GM23338 (cell line): Measurements from ENCODE around the gene ZNF93. TPM values are rescaled to one million over a fixed set of nuclear protein-coding genes. Genes with fewer than 3 reads are reported as not detected.
"Not testable (repeated sequence)": the region's sequence is repeated elsewhere in the genome, so short reads cannot be mapped to it uniquely, and the experiment has no call there.

Experiments used
- ATAC-seq: fragments of 200-7000 bp; cut with Tn5 transposase; 3 replicates; pipeline ENCODE4 v1.9.1; 2020
- DNase-seq: peaks from one replicate; pipeline ENCODE4 v3.0.0-alpha.2; 2015; ENCODE audit warnings: low spot score
- H2AFZ ChIP-seq: fragments of 200-600 bp; sonication (generic); 2 replicates; pipeline ENCODE4 v1.8.0; 2016; ENCODE audit warnings: antibody characterized with exemption, mild to moderate bottlenecking, moderate library complexity
- H3F3A ChIP-seq: fragments of 200-600 bp; sonication (generic); replicated peaks from 2 replicates; pipeline ENCODE4 v1.8.0; 2017; ENCODE audit warnings: antibody characterized with exemption, mixed run types, low read depth
- H3K27ac ChIP-seq: fragments of 200-600 bp; sonication (generic); 2 replicates; pipeline ENCODE4 v1.6.1; 2016; ENCODE audit warnings: low read depth
- H3K27me3 ChIP-seq: fragments of 200-600 bp; sonication (generic); 2 replicates; pipeline ENCODE4 v1.8.0; 2016; ENCODE audit warnings: mild to moderate bottlenecking, mixed run types, moderate library complexity; ENCODE audit not compliant: insufficient read depth
- H3K36me3 ChIP-seq: fragments of 200-600 bp; sonication (generic); 2 replicates; pipeline ENCODE4 v1.8.0; 2016; ENCODE audit warnings: mild to moderate bottlenecking; ENCODE audit not compliant: insufficient read depth
- H3K4me1 ChIP-seq: fragments of 200-600 bp; sonication (generic); 2 replicates; pipeline ENCODE4 v1.8.0; 2016; ENCODE audit warnings: mild to moderate bottlenecking, moderate library complexity; ENCODE audit not compliant: insufficient read depth
- H3K4me2 ChIP-seq: fragments of 200-600 bp; sonication (generic); 2 replicates; pipeline ENCODE4 v1.7.1; 2017; ENCODE audit warnings: mixed run types
- H3K4me3 ChIP-seq: fragments of 200-600 bp; sonication (generic); 2 replicates; pipeline ENCODE4 v1.6.1; 2016; ENCODE audit warnings: mixed run types
- H3K79me2 ChIP-seq: fragments of 200-600 bp; sonication (generic); replicated peaks from 2 replicates; pipeline ENCODE4 v1.8.0; 2017; ENCODE audit warnings: mild to moderate bottlenecking; ENCODE audit not compliant: insufficient read depth
- H3K9me2 ChIP-seq: fragments of 200-600 bp; sonication (generic); 2 replicates; pipeline ENCODE4 v1.8.0; 2017; ENCODE audit not compliant: insufficient read depth
- H4K20me1 ChIP-seq: fragments of 200-600 bp; sonication (generic); replicated peaks from 2 replicates; pipeline ENCODE4 v1.8.0; 2017; ENCODE audit warnings: mild to moderate bottlenecking; ENCODE audit not compliant: insufficient read depth
- H3K27ac Mint-ChIP-seq: 2 replicates; pipeline ENCODE4 v1.8.0; 2020; ENCODE audit warnings: inconsistent platforms, mild to moderate bottlenecking, moderate library complexity, mixed read lengths
- H3K27me3 Mint-ChIP-seq: 3 replicates; pipeline ENCODE4 v1.8.0; 2022; ENCODE audit warnings: low read depth, mild to moderate bottlenecking, moderate library complexity, mixed read lengths, inconsistent platforms; ENCODE audit not compliant: insufficient read depth, poor library complexity
- H3K36me3 Mint-ChIP-seq: 3 replicates; pipeline ENCODE4 v1.8.0; 2021; ENCODE audit warnings: low read depth, mild to moderate bottlenecking, inconsistent platforms, moderate library complexity, mixed read lengths
- H3K4me1 Mint-ChIP-seq: 3 replicates; pipeline ENCODE4 v1.8.0; 2020; ENCODE audit warnings: mild to moderate bottlenecking, inconsistent platforms, mixed read lengths
- H3K4me3 Mint-ChIP-seq: 3 replicates; pipeline ENCODE4 v1.8.0; 2021; ENCODE audit warnings: moderate library complexity, mild to moderate bottlenecking, inconsistent platforms, mixed read lengths
- H3K9me3 Mint-ChIP-seq: 3 replicates; pipeline ENCODE4 v1.8.0; 2020; ENCODE audit warnings: moderate library complexity, mild to moderate bottlenecking, inconsistent platforms, mixed read lengths
- CREB1 ChIP-seq: fragments of 250-450 bp; sonication (Bioruptor Pico); IDR thresholded peaks from 2 replicates; pipeline ENCODE4 v1.5.0; 2020; ENCODE audit warnings: low read depth, mild to moderate bottlenecking, moderate library complexity
- EZH2phosphoT487 ChIP-seq: fragments of 200-600 bp; sonication (generic); IDR thresholded peaks from one replicate; pipeline ENCODE4 v1.8.1; 2018; ENCODE audit warnings: antibody characterized with exemption; ENCODE audit not compliant: unreplicated experiment
- JUNB ChIP-seq: IDR thresholded peaks from one replicate; pipeline ENCODE4 v1.6.1; 2016; ENCODE audit warnings: antibody characterized with exemption; ENCODE audit not compliant: unreplicated experiment
- ZNF114 ChIP-seq: fragments of 250-450 bp; sonication (Bioruptor Pico); IDR thresholded peaks from 2 replicates; pipeline ENCODE4 v1.5.0; 2020; ENCODE audit warnings: mild to moderate bottlenecking, moderate library complexity
- polyA plus RNA-seq: library from polyadenylated mRNA; unstranded; fragments of >200 nt; fragmentation: Nextera tagmentation; extraction: Ambion mirVana; gene quantifications from 2 replicates; pipeline ENCODE4 v1.2.1, GENCODE V29; 2016
- total RNA-seq: library from RNA; depleted of rRNA; stranded (reverse); fragments of >200 nt; shearing (Covaris generic); gene quantifications from 2 replicates; pipeline ENCODE4 v1.2.3, GENCODE V29; 2014
- TF ChIP-seq, protein P1 (sequence below): IDR thresholded peaks from 2 replicates; pipeline ENCODE4 v1.6.1; 2016; ENCODE audit warnings: antibody characterized with exemption

ZNF93 gene
- total and polyA plus RNA-seq, 2 experiments from 2014 or later = 48.6 to 122 TPM

GRCh38 chr19:19907551-19907950, 6.8 kb downstream of the ZNF93 start:
- H3K9me3 Mint-ChIP-seq, H3K27ac ChIP-seq, DNase-seq, H3F3A ChIP-seq, H3K4me2 ChIP-seq, H3K4me3 Mint-ChIP-seq, H3K4me3 ChIP-seq, H3K9me2 ChIP-seq, H3K36me3 ChIP-seq, H3K27ac Mint-ChIP-seq, H3K27me3 ChIP-seq, H2AFZ ChIP-seq, ATAC-seq: not testable (repeated sequence)
- Histone ChIP-seq H3K79me2 (peaks cover 100% of the 10 kb centered on the region), H4K20me1 (peaks cover 95% of the 10 kb centered on the region), H3K4me1 (peaks cover 57% of the 10 kb centered on the region)
- Mint-ChIP-seq H3K36me3 (peaks cover 52% of the 10 kb centered on the region), H3K4me1 (peaks cover 61% of the 10 kb centered on the region), H3K27me3 (peaks cover 16% of the 10 kb centered on the region)

DNA sequence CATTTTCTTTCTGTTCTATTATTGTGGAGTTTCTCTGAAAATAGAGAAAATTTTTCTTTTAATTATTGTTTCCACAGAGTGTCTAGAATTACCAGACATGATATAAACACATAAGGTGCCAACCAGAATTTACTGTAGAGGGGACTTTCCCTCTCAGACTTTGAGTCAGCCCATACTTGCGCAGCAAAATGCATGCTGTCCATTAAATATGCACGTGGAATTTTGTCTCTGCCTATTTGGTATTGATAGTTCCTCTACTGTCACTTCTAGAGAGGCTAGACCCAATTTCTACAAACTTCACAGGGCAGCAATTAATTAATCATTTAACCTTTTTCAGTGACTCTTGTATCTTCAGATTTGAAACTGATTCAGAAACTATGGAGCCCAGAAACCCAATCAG, 8.9 kb downstream of the ZNF93 start:
- DNase-seq (no peak), ATAC-seq (no peak)
- H3K9me3 Mint-ChIP-seq = no peaks in the 10 kb centered on the region; the same call in 2 of the 3 replicates
- H3K4me2 ChIP-seq = no peak overlapping the region
- H3K27me3 ChIP-seq = no peaks in the 10 kb centered on the region
- 0 out of 2 replicates have a peak, but pooled peaks cover 3% of the 10 kb centered on the region for H3F3A ChIP-seq
- H3K4me3 Mint-ChIP-seq = no peak overlapping the region
- H3K4me1 ChIP-seq = peaks cover 40% of the 10 kb centered on the region
- TF ChIP-seq JUNB (no peak), EZH2phosphoT487 (no peak), ZNF114 (CRISPR knock-in tag) (no peak)
- TF ChIP-seq, protein P1, sequence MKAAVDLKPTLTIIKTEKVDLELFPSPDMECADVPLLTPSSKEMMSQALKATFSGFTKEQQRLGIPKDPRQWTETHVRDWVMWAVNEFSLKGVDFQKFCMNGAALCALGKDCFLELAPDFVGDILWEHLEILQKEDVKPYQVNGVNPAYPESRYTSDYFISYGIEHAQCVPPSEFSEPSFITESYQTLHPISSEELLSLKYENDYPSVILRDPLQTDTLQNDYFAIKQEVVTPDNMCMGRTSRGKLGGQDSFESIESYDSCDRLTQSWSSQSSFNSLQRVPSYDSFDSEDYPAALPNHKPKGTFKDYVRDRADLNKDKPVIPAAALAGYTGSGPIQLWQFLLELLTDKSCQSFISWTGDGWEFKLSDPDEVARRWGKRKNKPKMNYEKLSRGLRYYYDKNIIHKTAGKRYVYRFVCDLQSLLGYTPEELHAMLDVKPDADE = no peak
- no peak overlapping the region for H3K27ac ChIP-seq
- peaks cover 100% of the 10 kb centered on the region for H3K79me2 ChIP-seq
- H3K4me1 Mint-ChIP-seq = peaks cover 45% of the 10 kb centered on the region
- H3K36me3 Mint-ChIP-seq = peaks cover 46% of the 10 kb centered on the region
- no peaks in the 10 kb centered on the region for H3K9me2 ChIP-seq
- peaks cover 98% of the 10 kb centered on the region for H4K20me1 ChIP-seq
- H3K27ac Mint-ChIP-seq = no peak overlapping the region; the same call in 1 of the 2 replicates
- no peak overlapping the region for H2AFZ ChIP-seq
- H3K27me3 Mint-ChIP-seq = peaks cover 13% of the 10 kb centered on the region
- peaks cover 9% of the 10 kb centered on the region; the same call in 1 of the 2 replicates for H3K36me3 ChIP-seq
- no peak overlapping the region for H3K4me3 ChIP-seq

- Histone ChIP-seq H3K36me3 (peaks cover 22% of the 10 kb centered on the region), H3K27me3 (no peaks in the 10 kb centered on the region), H2AFZ (no peak overlapping the region), H3K4me2 (no peak overlapping the region), H3K4me1 (peaks cover 26% of the 10 kb centered on the region), H3K27ac (no peak overlapping the region), H3K79me2 (peaks cover 100% of the 10 kb centered on the region), H3K9me2 (no peaks in the 10 kb centered on the region), H3F3A (0 out of 2 replicates have a peak, but pooled peaks cover 3% of the 10 kb centered on the region), H4K20me1 (peaks cover 95% of the 10 kb centered on the region), H3K4me3 (no peak overlapping the region)
- ATAC-seq = no peak
- no peaks in the 10 kb centered on the region; the same call in 1 of the 3 replicates for H3K9me3 Mint-ChIP-seq
- TF ChIP-seq JUNB (no peak), CREB1 (CRISPR knock-in tag) (no peak), EZH2phosphoT487 (no peak)
- TF ChIP-seq, protein P1 = no peak
- H3K4me1 Mint-ChIP-seq = peaks cover 30% of the 10 kb centered on the region
- H3K27ac Mint-ChIP-seq = no peak overlapping the region
- H3K27me3 Mint-ChIP-seq = peaks cover 6% of the 10 kb centered on the region
- H3K36me3 Mint-ChIP-seq = peaks cover 51% of the 10 kb centered on the region
- H3K4me3 Mint-ChIP-seq = no peak overlapping the region
- DNase-seq = no peak
Observed at GRCh38 chr19:19911150-19911549, 10.4 kb downstream of the ZNF93 start.
